Right lobe of liver (tissue), 6 donors: Measurements from ENCODE around the gene ZNF460. TPM values are rescaled to one million over a fixed set of nuclear protein-coding genes. Genes with fewer than 3 reads are reported as not detected.
"Not testable (repeated sequence)": the region's sequence is repeated elsewhere in the genome, so short reads cannot be mapped to it uniquely, and the experiment has no call there.

Experiments used
- ATAC-seq, 4 donors: fragments of 200-7000 bp; cut with Tn5 transposase; one replicate each; pipeline ENCODE4 v1.9.1; 2020; ENCODE audit warnings: mild to moderate bottlenecking in 4 of 4, moderate library complexity in 4 of 4
- DNase-seq, 3 donors: peaks; one replicate each; pipeline ENCODE4 v3.0.0-alpha.2; 2020
- H3K27ac ChIP-seq, 3 donors: fragments of 200-600 bp; one replicate each; pipeline ENCODE4 v1.8.0; 2022
- H3K27me3 ChIP-seq, 2 donors: fragments of 200-600 bp; one replicate each; pipeline ENCODE4 v1.8.0; 2022
- H3K36me3 ChIP-seq, 4 donors: fragments of 200-600 bp; sonication (generic) in 1 of 4; one replicate each; pipeline versions ENCODE4 v1.5.1 to v1.8.0; 2017 to 2022; ENCODE audit warnings: control low read depth in 1 of 4
- H3K4me1 ChIP-seq, 4 donors: fragments of 200-600 bp; sonication (generic) in 1 of 4; one replicate each; pipeline versions ENCODE4 v1.5.1 to v1.8.0; 2017 to 2022; ENCODE audit warnings: control low read depth in 1 of 4
- H3K4me3 ChIP-seq, 3 donors: fragments of 200-600 bp; one replicate each; pipeline ENCODE4 v1.8.0; 2022
- H3K9me3 ChIP-seq, 4 donors: fragments of 200-600 bp; sonication (generic) in 1 of 4; one replicate each; pipeline versions ENCODE4 v1.5.1 to v1.8.0; 2017 to 2022; ENCODE audit warnings: control low read depth in 1 of 4
- CTCF ChIP-seq, 4 donors: fragments of 200-600 bp in 3 of 4; fragments of 450-650 bp in 1 of 4; IDR thresholded peaks; one replicate each; pipeline versions ENCODE4 v1.5.1 to v1.8.0; 2016 to 2022; ENCODE audit warnings: antibody characterized with exemption in 4 of 4, mild to moderate bottlenecking in 2 of 4
- POLR2A ChIP-seq: fragments of 450-650 bp; IDR thresholded peaks from one replicate; pipeline ENCODE4 v1.6.1; 2017; ENCODE audit warnings: antibody characterized with exemption, mild to moderate bottlenecking
- WGBS: methylation state at CpG from one replicate; pipeline ENCODE4 v1.1.6; 2018; ENCODE audit warnings: low coverage, low lambda C conversion rate; ENCODE audit not compliant: insufficient coverage; ENCODE audit errors: missing lambda C conversion rate; 5-methylcytosine and 5-hydroxymethylcytosine counted together
- intact Hi-C, 2 donors: fragments of 100-400 bp; cut with DNase I; formaldehyde crosslinking; loops; one replicate each; pipeline versions ENCODE4 v1.11.2 to v1.14.1; 2022
- total RNA-seq, 6 experiments: library from RNA; depleted of rRNA in 2 of 6; stranded (reverse); fragments of >200 nt in 2 of 6; fragmentation: NEBNext Ultra II Directional in 3 of 6; extraction: Animal tissue kit (Norgen Biotek cat#: 25700) in 3 of 6; gene quantifications; one replicate each; pipeline versions ENCODE4 v1.1.0 to v1.2.4, GENCODE V29; 2016 to 2023
- donor health status: DM: no; HTN: yes; CAD: no.
- donor health status: DM: no; HTN: no; CAD: no.
- donor health status: DM: no; HTN: no; CAD: no.
- donor health status: DM: no; HTN: yes; CAD: no.
- donor health status: DM: no; HTN: yes; CAD: no.

ZNF460 gene
- total RNA-seq, 6 experiments from 2014 or later: 15.7 to 24.2 (median 21.8) TPM

- Histone ChIP-seq H3K27ac (no peak overlapping the region), H3K4me3 (no peak overlapping the region), H3K36me3 (no peaks in the 10 kb centered on the region), H3K9me3 (no peaks in the 10 kb centered on the region), H3K27me3 (no peaks in the 10 kb centered on the region), H3K4me1 (no peaks in the 10 kb centered on the region)
- TF ChIP-seq CTCF (IDR thresholded peaks at IDR 0.05) (no peak), POLR2A (no peak)
- no peak for ATAC-seq
- WGBS: 98% methylated on average over 8 of the region's 8 CpGs
- no peak for DNase-seq
- intact Hi-C loops: no loop called here
Measured at GRCh38 chr19:57271280-57271679, 9.0 kb upstream of the ZNF460 start.

DNA sequence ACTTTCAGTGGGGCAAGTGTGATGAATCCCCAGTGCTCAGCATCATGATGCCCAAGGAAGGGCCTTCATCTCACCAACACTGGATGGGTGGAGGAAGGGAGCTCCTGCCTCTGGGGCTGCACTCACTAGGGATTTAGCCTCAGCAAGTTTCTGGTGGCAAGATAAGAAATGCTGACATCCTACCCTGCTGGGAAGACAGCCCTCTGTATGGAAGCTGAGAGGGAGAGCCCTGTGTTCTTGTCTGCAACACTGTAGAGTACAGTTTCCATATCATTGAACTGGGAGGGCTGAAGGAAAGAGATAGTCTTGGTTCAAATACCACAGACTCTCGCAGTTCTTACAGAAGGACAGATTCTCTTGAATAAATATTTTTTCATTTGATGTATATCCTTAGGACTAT is 7.3 kb upstream of the ZNF460 start:
- ATAC-seq (no peak), DNase-seq (no peak)
- WGBS: 92% methylated on average over 1 of the region's 1 CpG
- no peaks in the 10 kb centered on the region for H3K9me3 ChIP-seq
- H3K27me3 ChIP-seq: no peaks in the 10 kb centered on the region
- no peaks in the 10 kb centered on the region for H3K4me1 ChIP-seq
- H3K27ac ChIP-seq: no peak overlapping the region
- no peaks in the 10 kb centered on the region for H3K36me3 ChIP-seq
- intact Hi-C loops: no loop called here
- TF ChIP-seq CTCF (IDR thresholded peaks at IDR 0.05) (no peak), POLR2A (no peak)
- H3K4me3 ChIP-seq: no peak overlapping the region

- H3K36me3 ChIP-seq: no peaks in the 10 kb centered on the region
- H3K27me3 ChIP-seq: no peaks in the 10 kb centered on the region
- H3K27ac ChIP-seq: no peak overlapping the region
- H3K4me3 ChIP-seq: no peak overlapping the region
- H3K9me3 ChIP-seq: no peaks in the 10 kb centered on the region
- peaks cover 0 to 3% (median 1%) of the 10 kb centered on the region in 4 donors for H3K4me1 ChIP-seq
- ATAC-seq (no peak), DNase-seq (no peak)
- TF ChIP-seq CTCF (IDR thresholded peaks at IDR 0.05) (no peak), POLR2A (no peak)
- intact Hi-C loops: no loop called here
- 100% methylated on average over 1 of the region's 1 CpG for WGBS
Measured at GRCh38 chr19:57276430-57276829, 3.9 kb upstream of the ZNF460 start.

DNA sequence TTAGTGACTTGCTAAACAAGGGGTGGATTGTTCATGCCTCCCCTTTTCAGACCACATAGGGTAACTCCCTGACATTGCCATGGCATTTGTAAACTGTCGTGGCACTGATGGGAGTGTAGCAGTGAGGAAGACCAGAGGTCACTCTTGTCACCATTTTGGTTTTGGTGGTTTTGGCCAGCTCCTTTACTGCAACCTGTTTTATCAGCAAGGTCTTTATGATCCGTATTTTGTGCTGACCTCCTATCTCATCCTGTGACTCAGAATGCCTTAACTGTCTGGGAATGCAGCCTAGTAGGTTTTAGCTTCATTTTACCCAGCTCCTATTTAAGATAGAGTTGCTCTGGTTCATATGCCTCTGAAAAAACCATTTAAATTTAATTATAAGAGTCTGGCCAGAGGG is 1.8 kb upstream of the ZNF460 start:
- H3K4me3 ChIP-seq, H3K36me3 ChIP-seq, DNase-seq, ATAC-seq, H3K27me3 ChIP-seq, H3K9me3 ChIP-seq, H3K27ac ChIP-seq, intact Hi-C loops: not testable (repeated sequence)
- peaks cover 0 to 19% (median 5%) of the 10 kb centered on the region in 4 donors for H3K4me1 ChIP-seq
- 75% methylated on average over 2 of the region's 2 CpGs for WGBS

GRCh38 chr19:57279418-57280164 is 694 bp upstream of the ZNF460 start:
- TF ChIP-seq CTCF (IDR thresholded peaks at IDR 0.05) (peak in 3 of 4 donors; percentile 34 to 45 (median 41)), POLR2A (peak; percentile 92)
- 4% methylated on average over 21 of the region's 25 CpGs for WGBS
- intact Hi-C loops: no loop called here
- DNase-seq (peak; percentile 92), ATAC-seq (peak; percentile 94 to 97 (median 95))
- Histone ChIP-seq H3K36me3 (peaks cover under 1 to 11% (median 4%) of the 10 kb centered on the region in 4 donors), H3K4me3 (peak overlapping the region; percentile 88 to 98 (median 97)), H3K9me3 (no peaks in the 10 kb centered on the region), H3K27ac (peak overlapping the region; percentile 90 to 98 (median 97)), H3K27me3 (no peaks in the 10 kb centered on the region), H3K4me1 (peaks cover 0 to 19% (median 5%) of the 10 kb centered on the region in 4 donors)
